GM23248 (cell line): ENCODE results near the gene RALGAPB. TPM values are rescaled to one million over a fixed set of nuclear protein-coding genes. Genes with fewer than 3 reads are reported as not detected.
"Not testable (repeated sequence)": the region's sequence is repeated elsewhere in the genome, so short reads cannot be mapped to it uniquely, and the experiment has no call there.

ENCODE experiments used
- DNase-seq: peaks from one replicate; pipeline ENCODE4 v3.0.0-alpha.2; 2015
- H2AFZ ChIP-seq: fragments of 200-600 bp; sonication (generic); 2 replicates; pipeline ENCODE4 v1.6.1; 2016; ENCODE audit warnings: antibody characterized with exemption
- H3F3A ChIP-seq: fragments of 200-600 bp; sonication (generic); 2 replicates; pipeline ENCODE4 v1.6.1; 2016; ENCODE audit warnings: mild to moderate bottlenecking, antibody characterized with exemption, mixed run types; ENCODE audit not compliant: insufficient read depth
- H3K27ac ChIP-seq: fragments of 200-600 bp; sonication (generic); 2 replicates; pipeline ENCODE4 v1.5.1; 2016; ENCODE audit warnings: mild to moderate bottlenecking
- H3K27me3 ChIP-seq: fragments of 200-600 bp; sonication (generic); replicated peaks from 2 replicates; pipeline ENCODE4 v1.6.1; 2016; ENCODE audit warnings: mild to moderate bottlenecking; ENCODE audit not compliant: insufficient read depth
- H3K36me3 ChIP-seq: fragments of 200-600 bp; sonication (generic); 2 replicates; pipeline ENCODE4 v1.6.1; 2016; ENCODE audit warnings: low read depth, mild to moderate bottlenecking
- H3K4me1 ChIP-seq: fragments of 200-600 bp; sonication (generic); 2 replicates; pipeline ENCODE4 v1.6.1; 2016; ENCODE audit warnings: mild to moderate bottlenecking; ENCODE audit not compliant: insufficient read depth
- H3K4me2 ChIP-seq: fragments of 200-600 bp; sonication (generic); one replicate; pipeline ENCODE4 v1.6.1; 2016; ENCODE audit warnings: mild to moderate bottlenecking; ENCODE audit not compliant: unreplicated experiment
- H3K4me3 ChIP-seq: fragments of 200-600 bp; sonication (generic); 2 replicates; pipeline ENCODE4 v1.5.1; 2016; ENCODE audit warnings: mild to moderate bottlenecking
- H3K79me2 ChIP-seq: fragments of 200-600 bp; sonication (generic); 2 replicates; pipeline ENCODE4 v1.6.1; 2016; ENCODE audit warnings: mild to moderate bottlenecking; ENCODE audit not compliant: insufficient read depth
- H3K9ac ChIP-seq: fragments of 200-600 bp; sonication (generic); 2 replicates; pipeline ENCODE4 v1.6.1; 2016; ENCODE audit warnings: mild to moderate bottlenecking
- H3K9me2 ChIP-seq: fragments of 200-600 bp; sonication (generic); 2 replicates; pipeline ENCODE4 v1.6.1; 2016; ENCODE audit warnings: mixed run types, mild to moderate bottlenecking, moderate library complexity; ENCODE audit not compliant: insufficient read depth
- H3K9me3 ChIP-seq: fragments of 200-600 bp; sonication (generic); one replicate; pipeline ENCODE4 v1.6.1; 2017; ENCODE audit warnings: low read depth
- H4K20me1 ChIP-seq: fragments of 200-600 bp; sonication (generic); 2 replicates; pipeline ENCODE4 v1.6.0; 2016; ENCODE audit not compliant: insufficient read depth
- EZH2 ChIP-seq: fragments of 200-600 bp; sonication (generic); IDR thresholded peaks from 2 replicates; pipeline ENCODE4 v1.6.1; 2018; ENCODE audit warnings: antibody characterized with exemption, mild to moderate bottlenecking; ENCODE audit not compliant: insufficient read depth, poor library complexity, severe bottlenecking
- EZH2phosphoT487 ChIP-seq: fragments of 200-600 bp; sonication (generic); IDR thresholded peaks from 2 replicates; pipeline ENCODE4 v1.6.1; 2018; ENCODE audit warnings: antibody characterized with exemption, moderate library complexity, mild to moderate bottlenecking, low read depth; ENCODE audit not compliant: insufficient read depth
- WGBS, 2 experiments: methylation state at CpG; one replicate each; pipeline ENCODE4 v1.1.6; 2015 to 2017; ENCODE audit warnings: low lambda C conversion rate in 2 of 2, low coverage in 1 of 2; ENCODE audit errors: missing lambda C conversion rate in 2 of 2; 5-methylcytosine and 5-hydroxymethylcytosine counted together
- in situ Hi-C: fragments of 300-500 bp; cut with MboI; formaldehyde crosslinking; loops from 2 replicates; pipeline ENCODE4 v1.15.0; 2020
- polyA plus RNA-seq: library from polyadenylated mRNA; unstranded; fragments of >200 nt; fragmentation: Nextera tagmentation; extraction: Ambion mirVana; gene quantifications from 2 replicates; pipeline ENCODE4 v1.2.1, GENCODE V29; 2016
- total RNA-seq: library from RNA; depleted of rRNA; stranded (reverse); fragments of >200 nt; shearing (Covaris generic); gene quantifications from 2 replicates; pipeline ENCODE4 v1.2.3, GENCODE V29; 2014

The RALGAPB gene
- total and polyA plus RNA-seq, 2 experiments from 2014 or later = 9.8 to 20.2 TPM

DNA sequence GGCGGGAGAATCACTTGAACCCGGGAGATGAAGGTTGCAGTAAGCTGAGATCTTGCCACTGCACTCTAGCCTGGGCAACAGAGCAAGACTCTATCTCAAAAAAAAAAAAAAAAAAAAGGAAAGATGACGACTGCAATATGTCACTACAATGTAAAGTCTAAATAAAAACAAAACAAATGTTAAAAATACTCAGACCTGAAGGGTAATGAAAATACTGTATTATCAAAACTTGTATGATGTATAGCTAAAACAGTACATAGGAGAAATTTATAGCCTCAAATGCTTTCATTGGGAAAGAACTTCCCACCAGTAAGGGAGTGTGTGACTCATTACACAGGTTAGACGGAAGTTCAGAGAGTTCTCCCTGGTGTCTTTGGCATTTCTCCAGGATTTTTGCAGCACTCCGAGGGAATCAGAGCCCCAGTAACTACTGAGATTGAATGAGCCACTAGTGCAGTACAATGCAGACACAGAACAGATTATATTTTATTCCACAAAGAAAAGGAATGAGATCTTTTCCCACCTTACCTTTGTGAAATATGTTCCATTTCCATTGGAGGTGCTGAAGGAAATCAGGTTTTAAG lies 12.5 kb upstream of the RALGAPB start:
- H3F3A ChIP-seq = peaks cover 4% of the 10 kb centered on the region; the same call in 1 of the 2 replicates
- H2AFZ ChIP-seq = no peak overlapping the region
- 40 to 41% methylated on average over 5 of the region's 5 CpGs for WGBS, 2 experiments
- peak; percentile 60 for DNase-seq
- TF ChIP-seq EZH2phosphoT487 (no peak), EZH2 (no peak)
- no peaks in the 10 kb centered on the region for H3K79me2 ChIP-seq
- no peaks in the 10 kb centered on the region for H3K27me3 ChIP-seq
- H3K36me3 ChIP-seq = no peaks in the 10 kb centered on the region
- no peaks in the 10 kb centered on the region for H3K4me1 ChIP-seq
- no peaks in the 10 kb centered on the region for H3K9me3 ChIP-seq
- no peak overlapping the region for H3K4me2 ChIP-seq
- H3K27ac ChIP-seq = no peak overlapping the region
- no peaks in the 10 kb centered on the region for H4K20me1 ChIP-seq
- in situ Hi-C loops = no loop called here
- H3K4me3 ChIP-seq = no peak overlapping the region
- H3K9ac ChIP-seq = no peak overlapping the region
- H3K9me2 ChIP-seq = no peaks in the 10 kb centered on the region

DNA sequence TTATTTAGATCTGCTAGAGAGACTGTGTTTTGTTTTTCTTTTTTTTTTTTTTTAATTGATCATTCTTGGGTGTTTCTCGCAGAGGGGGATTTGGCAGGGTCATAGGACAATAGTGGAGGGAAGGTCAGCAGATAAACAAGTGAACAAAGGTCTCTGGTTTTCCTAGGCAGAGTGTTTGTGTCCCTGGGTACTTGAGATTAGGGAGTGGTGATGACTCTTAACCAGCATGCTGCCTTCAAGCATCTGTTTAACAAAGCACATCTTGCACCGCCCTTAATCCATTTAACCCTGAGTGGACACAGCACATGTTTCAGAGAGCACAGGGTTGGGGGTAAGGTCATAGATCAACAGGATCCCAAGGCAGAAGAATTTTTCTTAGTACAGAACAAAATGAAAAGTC lies 12.0 kb upstream of the RALGAPB start:
- H3F3A ChIP-seq, H4K20me1 ChIP-seq, in situ Hi-C loops, H3K4me1 ChIP-seq, H3K27ac ChIP-seq, H2AFZ ChIP-seq, H3K27me3 ChIP-seq, DNase-seq, H3K9me2 ChIP-seq, H3K4me3 ChIP-seq, H3K9ac ChIP-seq, H3K9me3 ChIP-seq, H3K4me2 ChIP-seq, H3K79me2 ChIP-seq, H3K36me3 ChIP-seq: not testable (repeated sequence)
- WGBS, 2 experiments = 90 to 100% methylated on average over 1 of the region's 2 CpGs

GRCh38 chr20:38461167-38461566 lies 11.5 kb upstream of the RALGAPB start:
- DNase-seq = not testable (repeated sequence)

DNA sequence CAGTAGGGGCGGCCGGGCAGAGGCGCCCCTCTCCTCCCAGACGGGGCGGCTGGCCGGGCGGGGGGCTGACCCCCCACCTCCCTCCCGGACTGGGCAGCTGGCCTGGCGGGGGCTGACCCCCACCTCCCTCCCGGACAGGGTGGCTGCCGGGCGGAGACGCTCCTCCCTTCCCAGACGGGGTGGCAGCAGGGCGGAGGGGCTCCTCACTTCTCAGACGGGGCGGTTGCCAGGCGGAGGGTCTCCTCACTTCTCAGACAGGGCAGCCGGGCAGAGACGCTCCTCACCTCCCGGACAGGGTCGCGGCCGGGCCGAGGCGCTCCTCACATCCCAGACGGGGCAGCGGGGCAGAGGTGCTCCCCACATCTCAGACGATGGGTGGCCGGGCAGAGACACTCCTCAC lies 11.1 kb upstream of the RALGAPB start:
- H3K79me2 ChIP-seq, H3K27me3 ChIP-seq, in situ Hi-C loops, H3K27ac ChIP-seq, H3K4me3 ChIP-seq, H2AFZ ChIP-seq, H3K9me2 ChIP-seq, H4K20me1 ChIP-seq, H3K9ac ChIP-seq, H3K36me3 ChIP-seq, DNase-seq, H3K4me2 ChIP-seq, H3F3A ChIP-seq, H3K4me1 ChIP-seq, H3K9me3 ChIP-seq: not testable (repeated sequence)
- WGBS, 2 experiments = 91 to 93% methylated on average over 16 to 23 of the region's 30 CpGs

More at GRCh38 chr20:38461167-38461566, 11.5 kb upstream of the RALGAPB start:
- H3K79me2 ChIP-seq, H3K4me3 ChIP-seq, H3K4me1 ChIP-seq, H3K4me2 ChIP-seq, H3K9me3 ChIP-seq, H3K9me2 ChIP-seq, H3F3A ChIP-seq, H3K36me3 ChIP-seq, in situ Hi-C loops, H3K9ac ChIP-seq, H4K20me1 ChIP-seq, H2AFZ ChIP-seq, H3K27ac ChIP-seq, H3K27me3 ChIP-seq: not testable (repeated sequence)
- 88% methylated on average over 23 of the region's 33 CpGs; no CpG with 5 or more reads in 1 of the 2 experiments for WGBS, 2 experiments

DNA sequence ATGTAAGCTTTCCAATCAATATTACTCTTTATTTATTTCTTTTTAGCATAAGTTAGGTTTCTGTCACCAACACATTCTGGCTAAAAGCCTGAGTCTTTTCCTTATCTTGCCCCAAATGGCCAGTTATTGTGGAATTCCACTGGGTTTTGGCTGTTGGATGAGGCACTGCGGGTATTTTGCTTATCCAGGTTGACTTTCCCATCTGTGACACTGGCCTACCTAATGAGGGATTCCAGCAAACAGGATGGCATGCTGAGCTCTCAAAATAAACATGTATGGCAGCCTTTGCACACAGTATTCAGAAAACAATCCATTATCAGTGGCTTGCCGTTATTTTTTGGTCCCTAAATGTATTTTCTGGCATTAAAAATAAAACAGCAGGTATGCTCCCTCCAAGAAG lies 6.5 kb upstream of the RALGAPB start:
- no peak overlapping the region for H3K4me2 ChIP-seq
- no peaks in the 10 kb centered on the region for H3K79me2 ChIP-seq
- no peak overlapping the region for H3K27ac ChIP-seq
- no peak for DNase-seq
- no peak overlapping the region for H3K4me3 ChIP-seq
- in situ Hi-C loops = no loop called here
- WGBS, 2 experiments = 45 to 52% methylated on average over 2 of the region's 2 CpGs
- TF ChIP-seq EZH2 (no peak), EZH2phosphoT487 (no peak)
- no peak overlapping the region for H2AFZ ChIP-seq
- H4K20me1 ChIP-seq = no peaks in the 10 kb centered on the region
- no peaks in the 10 kb centered on the region for H3K9me2 ChIP-seq
- H3K36me3 ChIP-seq = no peaks in the 10 kb centered on the region
- H3F3A ChIP-seq = no peaks in the 10 kb centered on the region
- H3K4me1 ChIP-seq = no peaks in the 10 kb centered on the region
- H3K9me3 ChIP-seq = no peaks in the 10 kb centered on the region
- no peak overlapping the region for H3K9ac ChIP-seq
- H3K27me3 ChIP-seq = no peaks in the 10 kb centered on the region
